ENCODE measurements around the gene SGPP1. TPM values are rescaled to one million over a fixed set of nuclear protein-coding genes. Genes with fewer than 3 reads are reported as not detected.

The SGPP1 gene
- total and polyA plus RNA-seq, 12 donors = 4.0 to 9.0 (median 4.7) TPM

- no peaks in the 10 kb centered on the region for H3K9me3 ChIP-seq
- ATAC-seq = no peak
- intact Hi-C loops (cut with DNase I) = no loop called here
- 95 to 97% methylated on average over 3 of the region's 3 CpGs for WGBS, 2 donors
- H3K36me3 ChIP-seq = no peaks in the 10 kb centered on the region
- H3K27me3 ChIP-seq = no peaks in the 10 kb centered on the region
- H3K4me3 ChIP-seq = no peak overlapping the region
- TF ChIP-seq CTCF (IDR thresholded peaks at IDR 0.05) = no peak
- H3K4me1 ChIP-seq = peaks cover 0 to 9% (median 0%) of the 10 kb centered on the region in 9 donors
- DNase-seq = no peak
- H3K27ac ChIP-seq = no peak overlapping the region
Measured at GRCh38 chr14:63652406-63652805, 75.5 kb downstream of the SGPP1 start.

- Histone ChIP-seq H3K36me3 (no peaks in the 10 kb centered on the region), H3K4me1 (peaks cover 0 to 3% (median 0%) of the 10 kb centered on the region in 9 donors), H3K27me3 (no peaks in the 10 kb centered on the region), H3K27ac (peak overlapping the region in 1 of 10 donors; percentile 72), H3K4me3 (no peak overlapping the region), H3K9me3 (no peaks in the 10 kb centered on the region)
- intact Hi-C loops (cut with DNase I) = no loop called here
- DNase-seq (no peak), ATAC-seq (peak in 2 of 8 donors; percentile 16 to 25)
- WGBS, 2 donors = 86 to 90% methylated on average over 3 of the region's 3 CpGs
- TF ChIP-seq CTCF (IDR thresholded peaks at IDR 0.05) = no peak
Measured at GRCh38 chr14:63650256-63650952, 77.5 kb downstream of the SGPP1 start.

GRCh38 chr14:63647696-63648410, 80.0 kb downstream of the SGPP1 start:
- Histone ChIP-seq H3K27me3 (no peaks in the 10 kb centered on the region), H3K4me1 (peaks cover 0 to 8% (median 1%) of the 10 kb centered on the region in 9 donors), H3K9me3 (no peaks in the 10 kb centered on the region), H3K4me3 (no peak overlapping the region), H3K27ac (no peak overlapping the region), H3K36me3 (no peaks in the 10 kb centered on the region)
- DNase-seq (no peak), ATAC-seq (no peak)
- WGBS, 2 donors = 75 to 83% methylated on average over 6 of the region's 6 CpGs
- intact Hi-C loops (cut with DNase I) = loop anchor here in 2 of 10 donors (10.0 kb wide), 1 partner anchor 77 kb away; the partner anchor contains the start of gene SGPP1 (in 2 of the 2)
- no peak for TF ChIP-seq CTCF (IDR thresholded peaks at IDR 0.05)

- Histone ChIP-seq H3K27ac (no peak overlapping the region), H3K4me3 (no peak overlapping the region), H3K4me1 (peaks cover 0 to 21% (median 12%) of the 10 kb centered on the region in 9 donors), H3K9me3 (no peaks in the 10 kb centered on the region), H3K27me3 (no peaks in the 10 kb centered on the region), H3K36me3 (peaks cover 0 to under 1% (median 0%) of the 10 kb centered on the region in 9 donors)
- no peak for ATAC-seq
- intact Hi-C loops (cut with DNase I) = loop anchor here in 5 of 10 donors (5.0 to 10.0 kb wide), 4 partner anchors 80 to 257 kb away; partner anchors contain the start of genes PPP2R5E (in 4 of the 5) and SGPP1 (in 3 of the 5)
- no peak for DNase-seq
- WGBS, 2 donors = 90 to 93% methylated on average over 2 of the region's 2 CpGs
- no peak for TF ChIP-seq CTCF (IDR thresholded peaks at IDR 0.05)
Measured at GRCh38 chr14:63644741-63645140, 83.1 kb downstream of the SGPP1 start.

Measured in heart right ventricle (tissue), 16 donors.